Tongue (tissue), 3 donors: ENCODE results near the gene PPP1R1C. TPM values are rescaled to one million over a fixed set of nuclear protein-coding genes. Genes with fewer than 3 reads are reported as not detected.
A peak's percentile ranks its signal among the peaks of the same experiment; 100 is the strongest.

Source experiments
- DNase-seq: peaks from one replicate; pipeline ENCODE4 v3.0.0-alpha.2; 2015
- small RNA-seq: library from RNA; depleted of rRNA; stranded (forward); fragments of <200 nt; gene quantifications from one replicate; pipeline ENCODE3, GENCODE V24; 2014; ENCODE audit warnings: low replicate concordance
- total RNA-seq: library from RNA; depleted of rRNA; stranded (reverse); fragments of >200 nt; gene quantifications from one replicate; pipeline ENCODE4 v1.2.3, GENCODE V29; 2014

PPP1R1C gene
- total RNA-seq, 1 donor from 2014 or later, result 2.5 TPM

- no peak for DNase-seq
Measured at GRCh38 chr2:182113334-182113733, 127.7 kb downstream of the PPP1R1C start.

GRCh38 chr2:182115258-182115657 is 129.6 kb downstream of the PPP1R1C start:
- DNase-seq, result no peak

- DNase-seq, result no peak
Measured at GRCh38 chr2:182116774-182117173, 131.1 kb downstream of the PPP1R1C start.

GRCh38 chr2:182117196-182117595 is 131.5 kb downstream of the PPP1R1C start:
- no peak for DNase-seq

GRCh38 chr2:182128821-182129707 is 143.4 kb downstream of the PPP1R1C start:
- peak; percentile 51 for DNase-seq

- DNase-seq, result peak; percentile 9
Measured at GRCh38 chr2:182132605-182133004, 147.0 kb downstream of the PPP1R1C start.

GRCh38 chr2:182133195-182133891 is 147.7 kb downstream of the PPP1R1C start:
- DNase-seq, result no peak

GRCh38 chr2:182134201-182134600 is 148.5 kb downstream of the PPP1R1C start:
- DNase-seq, result no peak

- DNase-seq, result no peak
Measured at GRCh38 chr2:182142062-182142461, 156.4 kb downstream of the PPP1R1C start.

GRCh38 chr2:182144041-182144775 is 158.6 kb downstream of the PPP1R1C start:
- DNase-seq, result no peak

GRCh38 chr2:182144776-182145165 is 159.1 kb downstream of the PPP1R1C start:
- peak; percentile 36 for DNase-seq

GRCh38 chr2:182148344-182148743 is 162.7 kb downstream of the PPP1R1C start:
- peak; percentile 36 for DNase-seq

GRCh38 chr2:182163878-182164277 is 178.2 kb downstream of the PPP1R1C start:
- no peak for DNase-seq

GRCh38 chr2:182164686-182165085 is 179.0 kb downstream of the PPP1R1C start:
- no peak for DNase-seq

GRCh38 chr2:182165202-182165601 is 179.5 kb downstream of the PPP1R1C start:
- DNase-seq, result no peak

- no peak for DNase-seq
Measured at GRCh38 chr2:182166406-182166805, 180.8 kb downstream of the PPP1R1C start.

- DNase-seq, result no peak
Measured at GRCh38 chr2:182166841-182167240, 181.2 kb downstream of the PPP1R1C start.

Small RNA genes lying within 50 kb of the gene (small RNA-seq; reads per million reads assigned to genes)
- gene RNA5SP113, result not detected

Other genes starting within 250 kb of the PPP1R1C start
- gene ITPRID2, start 94.1 kb upstream of the PPP1R1C start, total RNA-seq, result 138 TPM